GM12878 (cell line): ENCODE data around the gene SPOCK1. TPM values are rescaled to one million over a fixed set of nuclear protein-coding genes. Genes with fewer than 3 reads are reported as not detected.

Experiments used
- CREB1 ChIP-seq: IDR thresholded peaks from 2 replicates; pipeline ENCODE4 v1.6.1; 2012; ENCODE audit warnings: low read depth, mild to moderate bottlenecking, inconsistent platforms
- ETV6 ChIP-seq, 2 experiments: fragments of 450-650 bp in 1 of 2; IDR thresholded peaks in 1 of 2; conservative IDR thresholded peaks in 1 of 2; 2 replicates each; pipeline ENCODE4 v1.6.1; 2014; ENCODE audit warnings: antibody characterized with exemption in 1 of 2, borderline replicate concordance in 1 of 2, low read depth in 1 of 2, mild to moderate bottlenecking in 1 of 2, moderate library complexity in 1 of 2
- IKZF2 ChIP-seq, 2 experiments: fragments of 450-650 bp; IDR thresholded peaks; 2 replicates each; pipeline ENCODE4 v1.6.1; 2017; ENCODE audit warnings: mild to moderate bottlenecking in 2 of 2, moderate library complexity in 2 of 2
- MTA2 ChIP-seq: fragments of 450-650 bp; IDR thresholded peaks from 2 replicates; pipeline ENCODE4 v1.6.1; 2016; ENCODE audit warnings: low read depth, mild to moderate bottlenecking, moderate library complexity
- POLR2AphosphoS2 ChIP-seq: IDR thresholded peaks from 2 replicates; pipeline ENCODE4 v1.6.1; 2011; ENCODE audit warnings: low read depth, mild to moderate bottlenecking, low read length, improper control_type of control experiment, moderate library complexity
- POU2F2 ChIP-seq: IDR thresholded peaks from 3 replicates; pipeline ENCODE4 v1.6.1; 2011; ENCODE audit warnings: low read depth, mild to moderate bottlenecking, low read length, borderline replicate concordance
- TCF7 ChIP-seq: IDR thresholded peaks from 2 replicates; pipeline ENCODE4 v1.6.1; 2014; ENCODE audit warnings: antibody characterized with exemption, borderline replicate concordance
- WRNIP1 ChIP-seq: IDR thresholded peaks from 2 replicates; pipeline ENCODE4 v1.6.1; 2011; ENCODE audit warnings: low read depth, low read length, improper control_type of control experiment, borderline replicate concordance
- ZNF207 ChIP-seq: fragments of 450-650 bp; IDR thresholded peaks from 2 replicates; pipeline ENCODE4 v1.6.1; 2014; ENCODE audit warnings: antibody characterized with exemption, mild to moderate bottlenecking, borderline replicate concordance
- polyA plus RNA-seq, 11 experiments: library from polyadenylated mRNA; depleted of rRNA in 4 of 11; unstranded in 6 of 11; stranded (reverse) in 5 of 11; fragments of >200 nt; fragmentation: Nextera tagmentation in 4 of 11; fragmentation: Illumina TruSeq in 1 of 11; extraction: Ambion mirVana in 4 of 11; extraction: Trizol in 1 of 11; gene quantifications; 1 replicate in 1 of 11; 2 replicates in 10 of 11; pipeline versions ENCODE4 v1.2.1 to v1.2.3, GENCODE V29; 2011 to 2016; ENCODE audit warnings: inconsistent platforms in 2 of 11, missing spikeins in 2 of 11, low read depth in 1 of 11
- total RNA-seq, 4 experiments: library from RNA; depleted of rRNA in 3 of 4; stranded (reverse); fragments of >200 nt in 3 of 4; fragmentation: Illumina TruSeq in 1 of 4; extraction: Trizol in 1 of 4; gene quantifications; 2 replicates each; pipeline versions ENCODE4 v1.2.1 to v1.2.3, GENCODE V29; 2013 to 2021
- TF ChIP-seq, protein P1 (sequence below): IDR thresholded peaks from 2 replicates; pipeline ENCODE4 v1.6.1; 2012; ENCODE audit warnings: low read length, inconsistent platforms
- TF ChIP-seq, protein P2 (sequence below): fragments of 450-650 bp; IDR thresholded peaks from 2 replicates; pipeline ENCODE4 v1.6.1; 2016; ENCODE audit warnings: mild to moderate bottlenecking
- TF ChIP-seq, protein P3 (sequence below): IDR thresholded peaks from 2 replicates; pipeline ENCODE4 v1.6.1; 2011; ENCODE audit warnings: borderline replicate concordance, low read depth, mild to moderate bottlenecking, moderate library complexity, mixed read lengths, low read length; ENCODE audit not compliant: insufficient read depth; ENCODE audit errors: extremely low read length

SPOCK1 gene
- total and polyA plus RNA-seq, 10 of the 15 experiments (the other 5 are each of a cell fraction or from before 2014, with no cell fraction given): 0.06 to 0.68 (median 0.25) TPM; not detected in 3

DNA sequence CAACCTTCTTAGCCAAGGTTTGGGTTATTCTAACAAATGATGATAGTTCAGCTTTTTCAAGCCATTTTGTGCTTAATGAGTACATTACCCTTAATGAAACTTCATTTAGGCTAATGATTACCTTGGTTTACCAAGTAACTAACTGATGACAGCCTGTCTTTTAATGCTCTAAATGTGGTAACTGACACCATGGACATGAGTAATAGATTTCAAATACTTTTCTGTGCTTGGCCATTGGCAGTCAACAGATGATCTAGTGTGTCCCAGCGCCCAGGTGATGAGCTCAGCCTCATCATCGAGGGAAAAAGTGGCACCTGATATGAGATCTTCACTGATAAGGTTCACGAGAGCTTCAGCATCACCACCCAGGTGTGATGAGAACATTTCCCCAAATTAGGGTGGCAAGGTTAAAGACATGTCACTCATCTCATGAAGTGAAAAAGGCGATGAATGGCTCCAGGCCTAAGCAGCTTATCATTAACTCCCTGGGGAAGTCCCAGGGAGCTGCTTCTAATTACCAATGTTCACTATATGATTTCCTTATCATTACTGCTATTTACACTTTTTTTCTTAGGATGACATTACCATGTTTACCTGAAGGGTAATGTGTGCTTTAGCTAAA is 296.0 kb downstream of the SPOCK1 start (continued):
- TF ChIP-seq, protein P1, sequence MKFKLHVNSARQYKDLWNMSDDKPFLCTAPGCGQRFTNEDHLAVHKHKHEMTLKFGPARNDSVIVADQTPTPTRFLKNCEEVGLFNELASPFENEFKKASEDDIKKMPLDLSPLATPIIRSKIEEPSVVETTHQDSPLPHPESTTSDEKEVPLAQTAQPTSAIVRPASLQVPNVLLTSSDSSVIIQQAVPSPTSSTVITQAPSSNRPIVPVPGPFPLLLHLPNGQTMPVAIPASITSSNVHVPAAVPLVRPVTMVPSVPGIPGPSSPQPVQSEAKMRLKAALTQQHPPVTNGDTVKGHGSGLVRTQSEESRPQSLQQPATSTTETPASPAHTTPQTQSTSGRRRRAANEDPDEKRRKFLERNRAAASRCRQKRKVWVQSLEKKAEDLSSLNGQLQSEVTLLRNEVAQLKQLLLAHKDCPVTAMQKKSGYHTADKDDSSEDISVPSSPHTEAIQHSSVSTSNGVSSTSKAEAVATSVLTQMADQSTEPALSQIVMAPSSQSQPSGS: no peak
- TF ChIP-seq POLR2AphosphoS2 (no peak), ZNF207 (no peak), IKZF2 (IDR thresholded peaks at IDR 0.05) (no peak), CREB1 (no peak), POU2F2 (no peak), ETV6 (conservative IDR thresholded peaks at IDR 0.05 in 1 of 2, IDR thresholded peaks at IDR 0.05 in 1 of 2; ENCODE audit: borderline replicate concordance in 1 of 2, low read depth in 1 of 2) (no peak), TCF7 (no peak), WRNIP1 (no peak), MTA2 (peak; percentile 72)
- TF ChIP-seq, protein P2, sequence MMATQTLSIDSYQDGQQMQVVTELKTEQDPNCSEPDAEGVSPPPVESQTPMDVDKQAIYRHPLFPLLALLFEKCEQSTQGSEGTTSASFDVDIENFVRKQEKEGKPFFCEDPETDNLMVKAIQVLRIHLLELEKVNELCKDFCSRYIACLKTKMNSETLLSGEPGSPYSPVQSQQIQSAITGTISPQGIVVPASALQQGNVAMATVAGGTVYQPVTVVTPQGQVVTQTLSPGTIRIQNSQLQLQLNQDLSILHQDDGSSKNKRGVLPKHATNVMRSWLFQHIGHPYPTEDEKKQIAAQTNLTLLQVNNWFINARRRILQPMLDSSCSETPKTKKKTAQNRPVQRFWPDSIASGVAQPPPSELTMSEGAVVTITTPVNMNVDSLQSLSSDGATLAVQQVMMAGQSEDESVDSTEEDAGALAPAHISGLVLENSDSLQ: peak; percentile 84
- TF ChIP-seq, protein P3, sequence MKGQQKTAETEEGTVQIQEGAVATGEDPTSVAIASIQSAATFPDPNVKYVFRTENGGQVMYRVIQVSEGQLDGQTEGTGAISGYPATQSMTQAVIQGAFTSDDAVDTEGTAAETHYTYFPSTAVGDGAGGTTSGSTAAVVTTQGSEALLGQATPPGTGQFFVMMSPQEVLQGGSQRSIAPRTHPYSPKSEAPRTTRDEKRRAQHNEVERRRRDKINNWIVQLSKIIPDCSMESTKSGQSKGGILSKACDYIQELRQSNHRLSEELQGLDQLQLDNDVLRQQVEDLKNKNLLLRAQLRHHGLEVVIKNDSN: no peak
